GM10847 (cell line): ENCODE measurements around the gene ZNF423.

Experiments used
- POLR2A ChIP-seq: IDR thresholded peaks from 2 replicates; pipeline ENCODE4 v1.6.1; 2011; ENCODE audit not compliant: insufficient read length; ENCODE audit errors: extremely low read depth

The ZNF423 gene

GRCh38 chr16:49700251-49701064 is 155.5 kb downstream of the ZNF423 start:
- TF ChIP-seq POLR2A, result no peak

- TF ChIP-seq POLR2A, result no peak
Measured at GRCh38 chr16:49699841-49700175, 156.1 kb downstream of the ZNF423 start.

GRCh38 chr16:49698931-49699840 is 156.7 kb downstream of the ZNF423 start:
- TF ChIP-seq POLR2A, result no peak

GRCh38 chr16:49698453-49698815 is 157.5 kb downstream of the ZNF423 start:
- no peak for TF ChIP-seq POLR2A

- TF ChIP-seq POLR2A, result no peak
Measured at GRCh38 chr16:49697631-49698452, 158.1 kb downstream of the ZNF423 start.

GRCh38 chr16:49696414-49697101 is 159.4 kb downstream of the ZNF423 start:
- TF ChIP-seq POLR2A, result no peak

- TF ChIP-seq POLR2A, result no peak
Measured at GRCh38 chr16:49695782-49696413, 160.0 kb downstream of the ZNF423 start.

GRCh38 chr16:49693445-49693844 is 162.5 kb downstream of the ZNF423 start:
- TF ChIP-seq POLR2A, result no peak

- no peak for TF ChIP-seq POLR2A
Measured at GRCh38 chr16:49690778-49691177, 165.1 kb downstream of the ZNF423 start.

GRCh38 chr16:49688036-49688697 is 167.7 kb downstream of the ZNF423 start:
- TF ChIP-seq POLR2A, result no peak

- no peak for TF ChIP-seq POLR2A
Measured at GRCh38 chr16:49687476-49688002, 168.4 kb downstream of the ZNF423 start.

- TF ChIP-seq POLR2A, result no peak
Measured at GRCh38 chr16:49684696-49685095, 171.2 kb downstream of the ZNF423 start.

GRCh38 chr16:49682577-49683165 is 173.2 kb downstream of the ZNF423 start:
- no peak for TF ChIP-seq POLR2A

- no peak for TF ChIP-seq POLR2A
Measured at GRCh38 chr16:49681217-49681883, 174.6 kb downstream of the ZNF423 start.
